ENCODE results near the gene EDEM2.
"Not testable (repeated sequence)": the region's sequence is repeated elsewhere in the genome, so short reads cannot be mapped to it uniquely, and the experiment has no call there.

EDEM2 gene

GRCh38 chr20:35146920-35147574 lies at the start of gene EDEM2:
Gene EDEM2, minus strand, starts transcription at chr20:35147336. Its CDS starts 78 bp downstream, at chr20:35147258.
- peak; percentile 75 for DNase-seq (ENCODE audit: low read depth, low spot score)

- DNase-seq (ENCODE audit: low read depth, low spot score) = no peak
Observed at GRCh38 chr20:35196313-35196712, 49.2 kb upstream of the EDEM2 start.

- not testable (repeated sequence) for DNase-seq (ENCODE audit: low read depth, low spot score)
Observed at GRCh38 chr20:35193031-35193791, 46.1 kb upstream of the EDEM2 start.

GRCh38 chr20:35192118-35192872 lies 45.2 kb upstream of the EDEM2 start:
- no peak for DNase-seq (ENCODE audit: low read depth, low spot score)

GRCh38 chr20:35191419-35192117 lies 44.4 kb upstream of the EDEM2 start:
- DNase-seq (ENCODE audit: low read depth, low spot score) = no peak

GRCh38 chr20:35190556-35190955 lies 43.4 kb upstream of the EDEM2 start:
- DNase-seq (ENCODE audit: low read depth, low spot score) = no peak

GRCh38 chr20:35189223-35189622 lies 42.1 kb upstream of the EDEM2 start:
- not testable (repeated sequence) for DNase-seq (ENCODE audit: low read depth, low spot score)

GRCh38 chr20:35187584-35188190 lies 40.6 kb upstream of the EDEM2 start:
- no peak for DNase-seq (ENCODE audit: low read depth, low spot score)

- DNase-seq (ENCODE audit: low read depth, low spot score) = not testable (repeated sequence)
Observed at GRCh38 chr20:35186691-35187289, 39.7 kb upstream of the EDEM2 start.

GRCh38 chr20:35181731-35182130 lies 34.6 kb upstream of the EDEM2 start:
- no peak for DNase-seq (ENCODE audit: low read depth, low spot score)

GRCh38 chr20:35180266-35180665 lies 33.1 kb upstream of the EDEM2 start:
- no peak for DNase-seq (ENCODE audit: low read depth, low spot score)

- no peak for DNase-seq (ENCODE audit: low read depth, low spot score)
Observed at GRCh38 chr20:35179292-35180212, 32.4 kb upstream of the EDEM2 start.

GRCh38 chr20:35176132-35176531 lies 29.0 kb upstream of the EDEM2 start:
- DNase-seq (ENCODE audit: low read depth, low spot score) = no peak

- no peak for DNase-seq (ENCODE audit: low read depth, low spot score)
Observed at GRCh38 chr20:35174458-35175216, 27.5 kb upstream of the EDEM2 start.

GRCh38 chr20:35173576-35174192 lies 26.5 kb upstream of the EDEM2 start:
- no peak for DNase-seq (ENCODE audit: low read depth, low spot score)

GRCh38 chr20:35172434-35172806 lies 25.3 kb upstream of the EDEM2 start:
- no peak for DNase-seq (ENCODE audit: low read depth, low spot score)

GRCh38 chr20:35171753-35172433 lies 24.8 kb upstream of the EDEM2 start, which contains the start of gene PROCR:
Gene PROCR, plus strand, starts transcription at chr20:35172072. Its CDS starts 83 bp downstream, at chr20:35172155.
- no peak for DNase-seq (ENCODE audit: low read depth, low spot score)

- no peak for DNase-seq (ENCODE audit: low read depth, low spot score)
Observed at GRCh38 chr20:35171438-35171752, 24.3 kb upstream of the EDEM2 start.

Data from activated naive CD8-positive, alpha-beta T cell treated with anti-CD3 and anti-CD28 coated beads, Interleukin-2, amount 50 U/mL, for 16 hours (primary cell).